WTC11 (cell line): ENCODE measurements around the gene PNP. TPM values are rescaled to one million over a fixed set of nuclear protein-coding genes. Genes with fewer than 3 reads are reported as not detected.

ENCODE experiments used
- ATAC-seq: fragments of 200-7000 bp; cut with Tn5 transposase; 2 replicates; pipeline ENCODE4 v1.10.0; 2021; ENCODE audit warnings: mild to moderate bottlenecking, moderate library complexity
- CTCF ChIA-PET: fragments of 300-600 bp; sonication (Branson Sonifier 250); formaldehyde crosslinking; loops from one replicate; lab custom pipeline; 2021; ENCODE audit warnings: antibody characterized with exemption; lab: Charles Lee
- POLR2A ChIA-PET: fragments of 350-600 bp; sonication (Branson Sonifier 250); formaldehyde crosslinking; loops from one replicate; lab custom pipeline; 2021; ENCODE audit warnings: antibody characterized with exemption; lab: Charles Lee
- DNase-seq: peaks from one replicate; pipeline ENCODE4 v3.0.0; 2021; ENCODE audit warnings: low spot score
- H3K27ac Mint-ChIP-seq: 2 replicates; pipeline ENCODE4 v1.8.0; 2021; ENCODE audit warnings: mixed read lengths
- H3K27me3 Mint-ChIP-seq: 2 replicates; pipeline ENCODE4 v1.8.0; 2021; ENCODE audit warnings: low read depth, mild to moderate bottlenecking, moderate library complexity, mixed read lengths
- H3K36me3 Mint-ChIP-seq: 2 replicates; pipeline ENCODE4 v1.8.0; 2021; ENCODE audit warnings: mixed read lengths
- H3K4me1 Mint-ChIP-seq: 2 replicates; pipeline ENCODE4 v1.8.0; 2022; ENCODE audit warnings: mixed read lengths
- H3K4me3 Mint-ChIP-seq: 2 replicates; pipeline ENCODE4 v1.8.0; 2021; ENCODE audit warnings: mild to moderate bottlenecking, moderate library complexity, mixed read lengths
- H3K9me3 Mint-ChIP-seq: 2 replicates; pipeline ENCODE4 v1.8.0; 2021; ENCODE audit warnings: mixed read lengths
- AR ChIP-seq: fragments of 250-450 bp; sonication (Bioruptor Pico); IDR thresholded peaks from 2 replicates; pipeline ENCODE4 v1.9.0; 2021; ENCODE audit warnings: mild to moderate bottlenecking
- ARID4B ChIP-seq: sonication (generic); formaldehyde crosslinking; IDR thresholded peaks from 2 replicates; pipeline ENCODE4 v1.8.0; 2023; ENCODE audit warnings: missing genetic modification reagents, mild to moderate bottlenecking, borderline replicate concordance
- ATF1 ChIP-seq: sonication (generic); formaldehyde crosslinking; IDR thresholded peaks from 2 replicates; pipeline ENCODE4 v1.8.1; 2023; ENCODE audit warnings: mild to moderate bottlenecking, moderate library complexity, missing genetic modification reagents
- ATF6 ChIP-seq: sonication (generic); formaldehyde crosslinking; IDR thresholded peaks from 2 replicates; pipeline ENCODE4 v1.8.1; 2023; ENCODE audit warnings: mild to moderate bottlenecking, missing genetic modification reagents
- CREB1 ChIP-seq: sonication (generic); formaldehyde crosslinking; IDR thresholded peaks from 2 replicates; pipeline ENCODE4 v1.8.0; 2023; ENCODE audit warnings: mild to moderate bottlenecking, missing genetic modification reagents
- ELF4 ChIP-seq: sonication (generic); formaldehyde crosslinking; IDR thresholded peaks from 2 replicates; pipeline ENCODE4 v1.8.1; 2022; ENCODE audit warnings: low read depth, mild to moderate bottlenecking, moderate library complexity, missing genetic modification reagents
- TCF7 ChIP-seq: sonication (generic); formaldehyde crosslinking; IDR thresholded peaks from 2 replicates; pipeline ENCODE4 v1.8.0; 2022; ENCODE audit warnings: mild to moderate bottlenecking, low read depth, missing genetic modification reagents, moderate library complexity
- ZNF232 ChIP-seq: sonication (generic); formaldehyde crosslinking; IDR thresholded peaks from 2 replicates; pipeline ENCODE4 v1.8.0; 2022; ENCODE audit warnings: mild to moderate bottlenecking, missing genetic modification reagents
- ZNF263 ChIP-seq: sonication (generic); formaldehyde crosslinking; IDR thresholded peaks from 2 replicates; pipeline ENCODE4 v1.8.1; 2022; ENCODE audit warnings: low read depth, mild to moderate bottlenecking, moderate library complexity, missing genetic modification reagents
- ZNF512 ChIP-seq: sonication (generic); formaldehyde crosslinking; IDR thresholded peaks from 2 replicates; pipeline ENCODE4 v1.8.1; 2022; ENCODE audit warnings: missing genetic modification reagents, borderline replicate concordance
- total RNA-seq: library from RNA; stranded (reverse); gene quantifications from 3 replicates; pipeline ENCODE4 v1.2.3, GENCODE V29; 2021
- TF ChIP-seq, protein P1 (sequence below): sonication (generic); formaldehyde crosslinking; IDR thresholded peaks from 2 replicates; pipeline ENCODE4 v1.8.1; 2023; ENCODE audit warnings: mild to moderate bottlenecking, missing genetic modification reagents, moderate library complexity
- TF ChIP-seq, protein P2 (sequence below): sonication (generic); formaldehyde crosslinking; IDR thresholded peaks from 2 replicates; pipeline ENCODE4 v1.8.0; 2022; ENCODE audit warnings: mild to moderate bottlenecking, missing genetic modification reagents

PNP gene
- total RNA-seq, 1 experiment from 2014 or later, result 95.8 TPM

GRCh38 chr14:20493634-20494033 is 24.4 kb downstream of the PNP start:
- Mint-ChIP-seq H3K27ac (peak overlapping the region; percentile 43; the same call in 1 of the 2 replicates), H3K9me3 (peaks cover 20% of the 10 kb centered on the region), H3K4me1 (peaks cover 41% of the 10 kb centered on the region), H3K36me3 (peaks cover 17% of the 10 kb centered on the region), H3K4me3 (no peak overlapping the region), H3K27me3 (no peaks in the 10 kb centered on the region)
- TF ChIP-seq, protein P1, sequence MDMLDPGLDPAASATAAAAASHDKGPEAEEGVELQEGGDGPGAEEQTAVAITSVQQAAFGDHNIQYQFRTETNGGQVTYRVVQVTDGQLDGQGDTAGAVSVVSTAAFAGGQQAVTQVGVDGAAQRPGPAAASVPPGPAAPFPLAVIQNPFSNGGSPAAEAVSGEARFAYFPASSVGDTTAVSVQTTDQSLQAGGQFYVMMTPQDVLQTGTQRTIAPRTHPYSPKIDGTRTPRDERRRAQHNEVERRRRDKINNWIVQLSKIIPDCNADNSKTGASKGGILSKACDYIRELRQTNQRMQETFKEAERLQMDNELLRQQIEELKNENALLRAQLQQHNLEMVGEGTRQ (CRISPR knock-in tag), result no peak
- no peak for TF ChIP-seq ATF6
- TF ChIP-seq ZNF232, result no peak
- TF ChIP-seq ELF4 (CRISPR knock-in tag), result no peak
- TF ChIP-seq TCF7 (CRISPR knock-in tag), result no peak
- TF ChIP-seq ATF1 (CRISPR knock-in tag), result no peak
- no peak for TF ChIP-seq AR (CRISPR knock-in tag)
- TF ChIP-seq, protein P2, sequence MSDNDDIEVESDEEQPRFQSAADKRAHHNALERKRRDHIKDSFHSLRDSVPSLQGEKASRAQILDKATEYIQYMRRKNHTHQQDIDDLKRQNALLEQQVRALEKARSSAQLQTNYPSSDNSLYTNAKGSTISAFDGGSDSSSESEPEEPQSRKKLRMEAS (CRISPR knock-in tag), result no peak
- no peak for TF ChIP-seq ZNF263 (CRISPR knock-in tag)
- no peak for TF ChIP-seq ARID4B (CRISPR knock-in tag)
- CTCF ChIA-PET, result interaction anchor here (0.5 to 0.6 kb wide), 3 partner anchors 13 to 147 kb away, joined by 3 to 4 read pairs (median 3); no protein-coding TSS in a partner anchor
- ATAC-seq (peak; percentile 41; the same call in 1 of the 2 replicates), DNase-seq (no peak)
- POLR2A ChIA-PET, result no interaction called here

DNA sequence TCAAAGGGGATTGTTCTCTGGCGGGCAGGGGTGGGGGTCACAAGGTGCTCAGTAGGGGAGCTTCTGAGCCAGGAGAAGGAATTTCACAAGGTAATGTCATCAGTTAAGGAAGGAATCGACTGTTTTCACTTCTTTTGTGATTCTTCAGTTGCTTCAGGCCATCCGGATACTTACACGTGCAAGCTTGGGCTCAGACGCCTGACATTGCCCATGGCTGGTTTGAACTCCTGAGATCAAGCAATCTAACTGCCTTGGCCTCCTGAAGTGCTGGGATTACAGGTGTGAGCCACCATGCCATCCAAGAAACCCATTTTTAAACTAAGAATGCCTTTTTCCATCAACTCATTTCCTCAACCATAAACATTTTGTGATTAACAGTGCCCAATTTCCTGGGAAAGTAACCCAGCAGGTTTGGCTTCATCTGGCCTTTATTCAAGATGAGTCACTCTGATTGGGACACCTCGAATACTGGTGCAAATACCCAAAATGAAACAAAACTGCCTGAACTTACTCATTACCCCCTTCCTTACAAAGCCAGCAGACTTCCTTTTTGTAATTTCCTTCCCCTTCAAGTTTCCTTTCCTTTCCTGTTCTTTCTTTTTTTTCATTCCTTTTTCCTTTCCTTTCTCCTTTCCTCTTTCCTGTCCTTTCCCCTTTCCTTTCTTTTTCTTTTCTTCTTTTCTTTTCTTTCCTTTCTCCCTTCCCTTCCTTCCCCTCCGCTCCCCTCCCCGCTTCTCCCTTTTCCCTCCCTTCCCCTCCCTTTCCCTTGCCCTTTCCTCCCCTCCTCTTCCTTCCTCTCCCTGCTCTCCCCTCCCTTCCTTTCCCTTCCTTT is 25.9 kb downstream of the PNP start:
- Mint-ChIP-seq H3K36me3 (peaks cover 17% of the 10 kb centered on the region), H3K4me1 (peaks cover 48% of the 10 kb centered on the region), H3K4me3 (no peak overlapping the region)
- no peak for ATAC-seq
- CTCF ChIA-PET, result no interaction called here
- no peak for TF ChIP-seq CREB1 (CRISPR knock-in tag)
- peak; percentile 78; the same call in 1 of the 2 replicates for TF ChIP-seq ZNF512 (CRISPR knock-in tag)
- TF ChIP-seq, all 79 proteins: peak for 1
- peaks cover 20% of the 10 kb centered on the region for H3K9me3 Mint-ChIP-seq
- DNase-seq, result no peak
- POLR2A ChIA-PET, result no interaction called here
- no peaks in the 10 kb centered on the region for H3K27me3 Mint-ChIP-seq
- peak overlapping the region; percentile 31 for H3K27ac Mint-ChIP-seq
